ENCODE data around the gene C12orf43.

The C12orf43 gene

GRCh38 chr12:120997448-120997847 is 18.8 kb downstream of the C12orf43 start:
- no peak for DNase-seq

DNA sequence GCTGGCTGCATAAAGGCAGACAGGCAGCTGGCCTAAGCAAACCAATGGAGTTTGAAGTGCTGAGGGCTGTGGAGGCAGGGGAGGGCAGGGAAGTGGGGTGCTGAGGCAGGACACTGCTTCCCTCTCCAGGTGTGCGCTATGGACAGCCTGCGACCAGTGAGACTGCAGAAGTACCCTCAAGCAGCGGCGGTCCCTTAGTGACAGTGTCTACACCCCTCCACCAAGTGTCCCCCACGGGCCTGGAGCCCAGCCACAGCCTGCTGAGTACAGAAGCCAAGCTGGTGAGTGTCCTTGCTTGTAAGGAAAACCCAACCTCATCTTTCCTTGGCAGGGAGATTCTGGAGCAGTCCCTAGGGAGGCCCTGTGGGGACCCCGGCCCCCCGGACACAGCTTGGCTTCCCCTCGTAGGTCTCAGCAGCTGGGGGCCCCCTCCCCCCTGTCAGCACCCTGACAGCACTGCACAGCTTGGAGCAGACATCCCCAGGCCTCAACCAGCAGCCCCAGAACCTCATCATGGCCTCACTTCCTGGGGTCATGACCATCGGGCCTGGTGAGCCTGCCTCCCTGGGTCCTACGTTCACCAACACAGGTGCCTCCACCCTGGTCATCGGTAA is 20.0 kb downstream of the C12orf43 start:
- no peak for DNase-seq

GRCh38 chr12:120994589-120995337 is 21.5 kb downstream of the C12orf43 start:
- no peak for DNase-seq

- DNase-seq = no peak
Observed at GRCh38 chr12:120994059-120994458, 22.2 kb downstream of the C12orf43 start.

- no peak for DNase-seq
Observed at GRCh38 chr12:120993496-120993895, 22.8 kb downstream of the C12orf43 start.

- no peak for DNase-seq
Observed at GRCh38 chr12:120992989-120993388, 23.3 kb downstream of the C12orf43 start.

- DNase-seq = no peak
Observed at GRCh38 chr12:120991965-120992364, 24.3 kb downstream of the C12orf43 start.

GRCh38 chr12:120990487-120991055 is 25.7 kb downstream of the C12orf43 start:
- DNase-seq = no peak

GRCh38 chr12:120989687-120990086 is 26.6 kb downstream of the C12orf43 start:
- DNase-seq = no peak

- no peak for DNase-seq
Observed at GRCh38 chr12:120988658-120989057, 27.6 kb downstream of the C12orf43 start.

DNA sequence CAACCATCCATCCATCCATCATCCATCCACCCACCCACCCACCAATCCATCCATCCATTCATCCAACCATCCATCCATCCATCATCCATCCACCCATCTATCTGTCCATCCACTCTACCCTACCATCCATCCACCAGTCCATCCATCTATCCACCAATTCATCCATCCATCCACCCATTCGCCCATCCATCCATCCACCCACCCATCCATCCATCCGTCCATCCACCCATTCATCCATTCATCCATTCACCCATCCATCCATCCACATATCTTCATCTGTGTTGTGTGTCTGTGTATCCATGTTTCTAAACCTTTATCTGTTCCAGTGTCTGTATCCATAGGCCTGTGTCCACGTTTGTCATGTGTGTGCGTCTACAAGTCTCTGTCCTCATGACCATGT is 28.1 kb downstream of the C12orf43 start:
- DNase-seq = no peak

GRCh38 chr12:120984351-120984898 is 31.9 kb downstream of the C12orf43 start:
- no peak for DNase-seq

DNA sequence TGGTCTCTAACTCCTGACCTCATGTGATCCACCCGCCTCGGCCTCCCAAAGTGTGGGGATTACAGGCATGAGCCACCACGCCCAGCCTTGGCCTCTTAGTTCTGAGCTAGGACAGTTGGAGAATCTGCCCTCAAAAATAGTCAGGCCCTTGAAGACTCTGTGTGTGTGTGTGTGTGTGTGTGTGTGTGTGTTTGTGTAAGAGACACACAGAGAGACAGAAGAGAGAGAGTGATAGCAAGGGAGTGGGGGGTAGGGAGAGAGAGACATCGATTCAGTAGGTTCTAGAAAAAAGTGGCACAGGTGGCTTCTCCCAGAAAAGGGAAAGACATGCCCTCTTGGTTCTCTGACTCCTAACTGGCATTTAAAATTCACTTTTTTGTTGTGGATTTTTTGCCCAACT is 32.5 kb downstream of the C12orf43 start:
- no peak for DNase-seq

GRCh38 chr12:120982659-120983058 is 33.6 kb downstream of the C12orf43 start:
- DNase-seq = no peak

DNA sequence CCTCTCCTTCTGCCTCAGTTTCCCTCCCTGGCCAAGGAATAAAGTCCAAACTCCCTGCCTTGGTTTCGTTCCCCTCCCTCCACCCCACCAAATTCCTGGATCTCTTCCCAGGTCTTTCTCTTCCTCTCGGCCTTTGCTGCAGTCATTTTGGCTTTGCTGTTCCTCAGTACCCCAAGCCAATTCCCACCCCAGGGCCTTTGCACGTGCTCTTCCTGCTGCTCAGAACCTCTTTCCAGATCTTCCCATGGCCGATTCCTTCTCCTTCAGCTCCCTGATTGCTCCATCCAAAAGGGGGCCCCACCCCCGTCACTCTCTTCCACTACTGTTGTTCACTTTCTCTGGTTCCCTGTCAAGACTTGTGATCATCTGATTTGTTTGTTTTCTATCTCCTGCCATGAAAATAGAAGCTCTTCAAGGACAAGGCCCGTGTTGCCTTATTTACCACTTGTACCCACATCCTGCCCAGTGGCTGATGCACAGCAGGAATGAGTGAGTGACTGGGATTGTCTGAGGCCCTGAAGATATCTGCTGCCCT is 34.8 kb downstream of the C12orf43 start:
- no peak for DNase-seq

- DNase-seq = no peak
Observed at GRCh38 chr12:120980800-120981368, 35.4 kb downstream of the C12orf43 start.

DNA sequence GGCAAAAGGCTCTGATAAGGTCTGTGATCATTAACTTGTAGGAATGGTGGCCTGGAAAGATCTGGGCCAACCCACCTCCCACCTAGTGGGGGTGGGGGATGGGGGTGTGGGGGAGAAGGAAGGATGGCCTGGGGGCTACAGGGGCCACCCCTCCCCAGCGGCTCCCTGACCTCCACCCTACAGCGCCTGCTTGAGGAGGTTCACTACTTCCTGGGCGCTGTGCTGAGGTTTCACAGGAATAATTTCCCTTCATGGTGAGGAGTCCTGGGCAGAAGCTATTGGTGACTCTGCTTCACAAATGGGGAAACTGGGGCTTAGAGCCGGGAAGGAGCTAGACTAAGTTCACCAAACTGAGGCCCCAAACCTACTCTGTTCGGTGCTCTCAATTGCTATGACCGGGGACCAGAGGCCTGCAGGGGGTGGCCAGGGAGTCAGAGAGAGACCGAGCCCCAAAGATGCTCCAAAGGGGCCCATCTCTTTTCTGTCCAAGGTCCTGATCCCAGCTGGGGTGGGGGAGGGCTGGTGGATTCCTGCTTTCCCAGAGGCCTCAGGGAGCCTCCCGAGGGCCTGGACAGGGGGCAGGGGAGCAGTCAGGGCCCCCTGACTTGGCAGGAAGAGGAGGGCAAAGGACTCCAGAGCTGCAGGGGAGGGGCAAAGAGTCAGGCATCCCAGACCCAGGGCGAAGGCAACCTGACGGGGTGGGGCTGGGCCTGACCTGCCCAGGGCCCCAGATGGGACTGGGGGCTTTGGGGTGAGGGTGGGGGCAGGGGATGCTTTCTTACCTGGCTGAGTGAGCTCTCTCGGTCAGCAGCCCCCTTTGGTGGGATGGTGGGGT is 36.2 kb downstream of the C12orf43 start:
- no peak for DNase-seq

GRCh38 chr12:120979220-120979861 is 36.9 kb downstream of the C12orf43 start:
- no peak for DNase-seq

- DNase-seq = no peak
Observed at GRCh38 chr12:120978296-120979219, 37.7 kb downstream of the C12orf43 start, which contains the start of gene HNF1A. Gene HNF1A, plus strand, starts transcription at chr12:120978543. Its CDS starts 226 bp downstream, at chr12:120978769.

- no peak for DNase-seq
Observed at GRCh38 chr12:120977531-120978295, 38.6 kb downstream of the C12orf43 start.
